NCI-H460 (cell line): Measurements from ENCODE around the gene ZFX. TPM values are rescaled to one million over a fixed set of nuclear protein-coding genes. Genes with fewer than 3 reads are reported as not detected.

Source experiments
- DNase-seq: peaks from one replicate; pipeline ENCODE4 v3.0.0-alpha.2; 2016; ENCODE audit warnings: low read depth; ENCODE audit errors: extremely low read depth
- total RNA-seq: library from RNA; depleted of rRNA; stranded (reverse); fragments of >200 nt; shearing (Covaris generic); gene quantifications from 2 replicates; pipeline ENCODE4 v1.2.3, GENCODE V29; 2014

Gene ZFX
- total RNA-seq, 1 experiment from 2014 or later = 33.7 TPM

GRCh38 chrX:24198101-24198500 lies 48.6 kb downstream of the ZFX start:
- DNase-seq = no peak

- no peak for DNase-seq
These were observed 50.6 kb downstream of the ZFX start for GRCh38 chrX:24200133-24200532.

GRCh38 chrX:24201216-24201615 lies 51.7 kb downstream of the ZFX start:
- DNase-seq = no peak

- DNase-seq = no peak
These were observed 53.0 kb downstream of the ZFX start for GRCh38 chrX:24202465-24203031.

GRCh38 chrX:24203072-24203808 lies 53.7 kb downstream of the ZFX start:
- DNase-seq = no peak

GRCh38 chrX:24204331-24204730 lies 54.8 kb downstream of the ZFX start:
- no peak for DNase-seq

GRCh38 chrX:24204958-24205357 lies 55.4 kb downstream of the ZFX start:
- no peak for DNase-seq

- DNase-seq = no peak
These were observed 58.3 kb downstream of the ZFX start for GRCh38 chrX:24207826-24208225.

- DNase-seq = no peak
These were observed 59.1 kb downstream of the ZFX start for GRCh38 chrX:24208496-24209240.

- DNase-seq = no peak
These were observed 60.7 kb downstream of the ZFX start for GRCh38 chrX:24210190-24210589.

GRCh38 chrX:24214568-24214967 lies 65.0 kb downstream of the ZFX start:
- DNase-seq = no peak

- no peak for DNase-seq
These were observed 65.7 kb downstream of the ZFX start for GRCh38 chrX:24215272-24215671.

- no peak for DNase-seq
These were observed 66.5 kb downstream of the ZFX start for GRCh38 chrX:24216037-24216436.

GRCh38 chrX:24216827-24217226 lies 67.3 kb downstream of the ZFX start:
- DNase-seq = no peak

GRCh38 chrX:24219320-24219719 lies 69.8 kb downstream of the ZFX start:
- DNase-seq = no peak

- DNase-seq = no peak
These were observed 72.3 kb downstream of the ZFX start for GRCh38 chrX:24221872-24222271.

- no peak for DNase-seq
These were observed 75.7 kb downstream of the ZFX start for GRCh38 chrX:24225265-24225664.

GRCh38 chrX:24226176-24226575 lies 76.6 kb downstream of the ZFX start:
- no peak for DNase-seq

- no peak for DNase-seq
These were observed 79.1 kb downstream of the ZFX start for GRCh38 chrX:24228596-24228995.

- DNase-seq = no peak
These were observed 79.9 kb downstream of the ZFX start for GRCh38 chrX:24229400-24229879.

GRCh38 chrX:24229976-24230375 lies 80.4 kb downstream of the ZFX start:
- DNase-seq = no peak

- DNase-seq = peak; percentile 51
These were observed 81.6 kb downstream of the ZFX start for GRCh38 chrX:24231131-24231540.
